Retina (tissue), 1 donor: Measurements from ENCODE around the gene WASF3.

Source experiments
- DNase-seq: peaks from one replicate; pipeline ENCODE4 v3.0.0-alpha.2; 2016

The WASF3 gene

DNA sequence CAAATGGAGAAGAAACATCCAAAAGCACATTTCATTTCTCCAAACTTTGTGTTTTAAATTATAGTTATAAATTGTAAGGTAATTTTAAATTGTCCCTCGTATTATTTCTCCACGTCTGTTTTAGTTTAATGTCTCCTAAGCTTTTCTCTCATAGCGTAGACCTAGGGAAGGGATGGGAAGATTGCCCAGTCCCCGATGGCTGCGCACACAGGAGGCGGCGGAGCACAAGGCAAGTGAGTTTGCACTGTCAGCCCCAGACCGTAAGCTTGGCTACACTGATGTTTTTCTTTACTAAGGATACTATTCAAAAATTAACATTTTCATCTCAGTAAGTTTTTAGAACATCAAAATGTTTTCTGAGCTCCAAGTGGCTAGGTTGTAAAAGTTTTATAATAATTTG is 130.8 kb downstream of the WASF3 start:
- no peak for DNase-seq

DNA sequence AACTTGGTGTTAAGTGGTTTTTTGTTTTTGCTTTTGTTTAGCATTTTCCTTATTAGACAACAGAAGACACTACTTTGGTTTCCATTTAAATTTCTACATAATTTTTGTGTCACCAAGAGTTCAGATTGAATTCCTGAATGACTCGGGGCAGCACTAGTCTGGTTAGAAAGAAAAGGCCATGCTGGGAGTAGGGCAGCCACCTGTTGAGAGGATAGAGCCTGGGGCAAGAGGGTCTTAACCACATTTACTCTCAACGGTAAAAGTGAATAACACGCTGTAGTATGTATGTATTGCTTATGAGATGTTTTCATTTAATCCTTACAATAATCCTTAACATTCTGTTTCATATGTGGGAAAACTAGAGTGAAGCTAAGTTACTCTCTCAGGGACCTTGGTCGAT is 131.5 kb downstream of the WASF3 start:
- no peak for DNase-seq

DNA sequence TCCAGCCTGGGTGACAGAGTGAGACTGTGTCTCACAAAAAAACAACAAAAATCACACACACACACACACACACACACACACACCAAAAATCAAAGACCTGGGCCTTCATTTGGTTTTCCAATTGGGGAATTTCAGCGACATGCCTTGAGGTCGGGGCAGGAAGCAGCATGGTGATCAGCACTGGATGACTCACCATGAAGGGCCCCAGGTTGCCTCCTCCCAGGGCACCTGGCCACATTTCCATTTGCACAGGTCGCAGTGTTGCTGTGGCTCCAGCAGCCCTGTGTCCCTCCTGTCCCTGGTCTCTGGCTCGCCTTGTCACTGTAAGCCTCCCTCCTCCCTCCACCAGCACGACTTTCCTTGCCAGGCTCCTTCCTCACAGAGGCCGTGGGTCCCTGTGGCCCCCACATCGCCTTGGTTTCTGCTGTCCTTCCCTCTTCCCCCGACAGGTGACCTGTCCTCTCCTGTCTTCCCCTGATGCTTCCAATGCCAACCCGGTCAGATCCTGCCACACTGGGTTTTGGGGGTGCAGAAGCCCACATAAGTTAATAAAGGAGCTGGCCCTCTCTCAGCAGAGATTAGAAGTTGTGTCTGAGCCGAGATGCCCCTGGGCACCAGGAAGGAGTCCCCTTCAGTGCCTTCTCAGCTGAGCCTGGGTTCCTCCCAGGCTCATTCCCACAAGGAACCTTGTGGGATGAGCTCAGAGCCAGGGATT is 136.4 kb downstream of the WASF3 start:
- no peak for DNase-seq

- DNase-seq, result no peak
Measured at GRCh38 chr13:26694609-26695359, 137.3 kb downstream of the WASF3 start.

- no peak for DNase-seq
Measured at GRCh38 chr13:26695360-26695705, 137.8 kb downstream of the WASF3 start.

- DNase-seq, result peak; percentile 47
Measured at GRCh38 chr13:26695891-26696311, 138.4 kb downstream of the WASF3 start.

DNA sequence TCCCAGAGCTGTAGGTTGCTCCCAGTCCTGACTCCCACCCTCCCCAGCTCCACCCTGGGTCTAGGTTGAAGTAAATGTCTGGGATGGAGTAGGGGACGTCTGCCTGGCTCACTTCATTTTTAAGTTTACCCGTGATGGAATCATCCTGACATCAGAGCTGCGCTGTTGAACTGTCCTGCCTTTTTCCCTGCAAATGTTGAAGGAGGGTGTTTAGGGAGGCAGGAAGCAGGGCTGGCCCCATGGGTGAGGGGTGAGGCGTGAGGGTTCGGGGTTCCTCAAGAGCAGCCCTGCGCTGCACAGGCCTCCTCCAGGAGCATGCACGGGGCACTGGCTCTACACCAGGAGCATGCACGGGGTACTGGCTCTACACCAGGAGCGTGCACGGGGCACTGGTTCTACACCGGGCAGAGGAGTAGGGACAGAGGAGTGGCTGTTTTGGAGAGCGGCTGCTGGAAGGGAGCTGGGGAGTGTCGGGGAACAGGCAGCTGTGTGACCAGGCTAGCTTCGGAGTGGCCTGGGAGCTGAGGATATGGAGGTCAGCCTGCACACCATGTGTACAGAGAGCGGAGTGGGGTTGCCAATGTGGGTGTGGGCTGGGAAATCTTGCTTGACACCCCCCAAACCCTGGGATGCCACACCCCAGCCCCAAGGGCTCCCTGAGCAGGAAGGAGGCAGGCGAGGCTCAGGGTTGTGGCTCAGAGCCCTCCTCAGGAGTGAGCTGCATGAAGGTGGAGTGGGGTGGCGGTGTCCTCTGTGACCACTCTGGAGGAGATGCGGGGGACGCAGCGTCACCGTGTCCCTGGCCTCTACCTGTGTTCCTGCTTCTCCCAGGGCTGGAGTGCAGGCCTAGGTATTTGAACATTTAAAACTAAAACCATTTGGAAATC is 139.8 kb downstream of the WASF3 start:
- DNase-seq, result no peak

DNA sequence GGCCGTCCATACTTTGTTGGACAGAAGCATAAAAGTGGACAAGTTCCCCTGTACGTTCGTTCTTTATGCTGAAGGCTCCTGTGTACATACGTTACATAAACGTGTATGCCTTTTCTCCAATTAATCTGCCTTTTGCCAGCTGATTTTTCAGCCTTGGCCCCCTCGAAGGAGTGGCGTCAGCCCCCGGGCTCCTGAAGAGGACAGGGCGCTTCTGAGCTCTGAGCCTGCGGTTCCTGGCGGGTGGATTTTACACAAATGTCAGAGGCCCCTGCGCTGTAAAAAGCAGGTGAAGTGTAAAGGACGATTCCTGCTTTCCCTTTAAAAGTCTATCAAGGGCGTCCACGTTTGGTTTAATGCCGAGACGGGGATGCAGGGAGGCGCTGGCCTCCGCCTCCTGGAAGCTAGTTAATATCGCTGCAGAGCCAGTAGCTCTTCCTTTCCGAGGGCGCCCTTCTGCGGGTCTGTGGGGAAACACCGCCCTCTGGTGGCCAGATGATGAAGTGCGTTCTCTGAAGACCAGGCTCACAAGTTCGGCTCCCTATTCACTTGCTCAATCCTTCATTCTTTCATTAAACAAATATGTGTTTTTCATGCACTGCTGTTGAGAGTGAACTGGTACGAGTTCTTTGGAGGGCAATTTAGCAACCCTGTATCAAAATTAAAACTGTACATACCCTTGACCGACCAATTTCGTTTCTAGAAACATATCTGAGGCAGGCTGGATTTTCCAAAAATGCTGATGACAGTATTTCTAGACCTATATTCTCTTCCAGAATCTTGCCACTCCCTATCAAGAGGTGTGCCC is 141.1 kb downstream of the WASF3 start:
- peak; percentile 91 for DNase-seq

- no peak for DNase-seq
Measured at GRCh38 chr13:26699197-26699490, 141.7 kb downstream of the WASF3 start.

DNA sequence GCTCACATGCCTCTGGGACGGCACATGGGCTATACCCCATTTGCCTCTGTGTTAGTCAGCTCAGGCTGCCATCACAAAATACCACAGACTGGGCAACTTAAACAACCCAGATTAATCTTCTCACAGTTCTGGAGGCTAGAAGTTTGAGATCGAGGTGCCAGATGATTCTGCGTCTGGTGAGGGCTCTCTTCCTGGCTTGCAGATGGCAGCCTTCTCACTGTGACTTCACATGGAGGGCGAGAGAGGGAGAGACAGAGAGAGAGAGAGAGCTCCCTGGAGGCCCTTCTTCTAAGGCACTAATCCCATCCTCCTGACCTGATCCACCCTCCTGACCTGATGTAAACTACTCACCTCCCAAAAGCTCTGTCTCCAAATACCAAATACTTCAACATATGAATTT is 148.1 kb downstream of the WASF3 start:
- no peak for DNase-seq

- no peak for DNase-seq
Measured at GRCh38 chr13:26706381-26706780, 148.9 kb downstream of the WASF3 start.

DNA sequence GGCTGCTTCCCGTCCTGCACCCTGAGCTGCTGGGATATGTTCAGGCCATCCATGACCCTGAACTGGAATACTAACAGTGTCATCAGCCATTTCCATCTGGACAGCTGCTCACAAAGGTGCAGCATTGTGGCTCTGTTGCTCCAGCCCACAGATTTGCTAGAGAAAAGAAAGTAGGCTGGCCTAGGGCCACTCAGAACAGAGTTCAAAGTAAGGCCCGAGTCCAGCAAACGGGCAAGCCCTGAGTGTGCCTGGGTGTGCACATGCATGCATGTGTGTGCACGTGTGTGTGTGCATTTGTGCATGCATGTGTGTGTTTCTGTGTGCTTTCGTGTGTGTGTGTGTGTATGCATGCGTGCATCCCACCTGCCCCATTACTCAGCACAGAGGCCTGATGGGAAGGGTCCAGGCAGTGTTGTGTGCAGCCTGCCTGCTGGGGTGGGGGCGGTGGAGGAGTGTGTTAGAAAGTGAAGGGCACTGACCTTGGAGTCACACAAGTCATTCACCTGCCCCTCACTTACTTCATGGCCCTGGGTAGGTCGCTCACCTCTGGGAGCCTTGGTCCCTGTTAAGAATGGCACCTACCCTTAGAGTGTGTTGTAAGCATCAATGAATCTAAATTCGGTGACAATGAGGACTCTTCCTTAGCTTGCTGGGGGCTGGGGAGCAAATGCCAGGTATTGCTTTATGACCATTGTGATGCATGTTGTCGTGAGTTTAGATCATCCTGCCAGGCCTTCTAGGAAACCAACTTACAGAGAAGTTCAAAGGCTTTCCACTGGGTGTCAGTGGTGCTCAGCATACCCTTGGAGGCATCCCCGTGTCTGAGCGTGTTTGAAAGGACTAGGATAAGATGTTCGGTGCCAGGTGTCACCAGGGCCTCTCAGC is 149.9 kb downstream of the WASF3 start:
- peak; percentile 58 for DNase-seq

DNA sequence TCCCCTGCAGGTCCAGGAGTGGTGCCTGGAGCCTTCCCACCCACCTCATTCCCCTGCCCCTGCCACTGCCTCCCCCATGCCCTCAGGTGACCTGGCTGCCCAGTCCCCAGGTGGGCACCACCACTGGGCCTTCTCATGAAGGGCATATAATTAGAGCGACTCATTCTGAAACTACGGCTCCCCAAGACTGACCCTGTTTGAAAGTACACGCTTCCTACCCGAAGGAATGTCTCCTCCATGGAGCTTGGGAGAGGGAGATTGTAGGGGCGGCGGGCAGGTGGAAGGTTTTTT is 150.5 kb downstream of the WASF3 start:
- DNase-seq, result no peak

GRCh38 chr13:26709461-26709860 is 152.0 kb downstream of the WASF3 start:
- DNase-seq, result no peak

GRCh38 chr13:26710166-26710565 is 152.7 kb downstream of the WASF3 start:
- DNase-seq, result no peak

- no peak for DNase-seq
Measured at GRCh38 chr13:26711211-26711610, 153.7 kb downstream of the WASF3 start.

- no peak for DNase-seq
Measured at GRCh38 chr13:26713341-26713740, 155.9 kb downstream of the WASF3 start.

DNA sequence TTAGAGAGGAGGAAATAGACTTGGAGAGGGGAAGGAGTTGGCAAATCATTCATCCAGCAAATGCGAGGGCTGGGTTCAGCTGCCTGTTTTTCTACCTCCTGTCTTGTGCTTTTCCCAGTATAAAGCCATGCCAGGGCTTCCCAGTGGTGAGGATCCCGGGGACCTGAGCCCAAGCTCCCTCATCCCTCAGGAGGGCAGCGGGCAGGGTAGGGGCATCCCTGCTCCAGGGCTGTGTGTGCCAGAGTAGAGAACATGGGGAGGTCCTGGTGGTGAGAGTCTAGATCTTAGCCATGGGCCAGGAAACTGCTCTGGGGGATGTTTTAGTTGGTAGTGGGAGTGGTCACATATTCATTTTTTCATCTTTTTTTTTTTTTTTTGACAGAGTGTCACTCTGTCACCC is 159.5 kb downstream of the WASF3 start:
- DNase-seq, result no peak

DNA sequence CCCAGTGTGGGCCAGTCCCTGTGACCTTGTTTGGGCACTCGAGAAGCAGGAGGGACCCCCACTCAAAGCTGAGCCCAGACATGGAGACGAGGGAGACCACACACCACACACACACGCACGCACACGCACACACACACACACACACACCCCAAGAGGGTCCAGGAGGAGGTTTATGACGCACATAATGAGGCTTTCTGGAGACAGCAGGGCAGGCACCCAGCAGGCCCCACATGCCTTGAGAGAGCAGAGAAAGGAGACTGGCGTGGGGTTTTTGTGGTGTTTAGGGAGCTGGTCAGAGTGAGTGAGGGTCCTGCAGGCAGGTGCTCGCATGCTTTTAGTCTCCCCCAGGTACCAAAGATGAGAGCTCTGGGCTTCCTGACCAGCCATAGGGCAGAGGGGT is 160.7 kb downstream of the WASF3 start:
- DNase-seq, result no peak

DNA sequence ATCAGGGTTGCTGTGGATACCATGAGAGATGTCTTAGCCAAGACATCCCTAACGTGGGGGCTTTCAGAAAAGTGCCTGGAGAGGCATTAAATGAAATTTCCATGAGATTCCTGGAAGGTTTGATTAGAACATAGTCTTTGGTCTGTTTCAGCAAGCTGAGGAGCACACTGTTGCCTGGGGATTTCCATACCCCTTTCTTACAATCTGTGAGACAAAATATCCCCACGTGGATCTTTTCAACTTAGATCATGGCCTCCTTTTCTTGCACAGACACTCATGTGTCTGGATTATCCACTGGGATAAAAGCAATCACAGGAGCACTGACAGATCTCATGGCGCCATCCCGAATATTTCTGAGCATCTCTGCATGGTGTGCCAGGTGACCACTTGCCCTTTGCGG is 161.4 kb downstream of the WASF3 start:
- DNase-seq, result no peak

GRCh38 chr13:26719356-26719945 is 162.0 kb downstream of the WASF3 start:
- DNase-seq, result no peak
